ENCODE results near the gene SMC2. TPM values are rescaled to one million over a fixed set of nuclear protein-coding genes. Genes with fewer than 3 reads are reported as not detected.

The SMC2 gene
- total and polyA plus RNA-seq, 2 donors (not counting 3 experiments of a cell fraction or from before 2014, with no cell fraction given) = 5.3 to 34.1 TPM

- intact Hi-C loops (cut with micrococcal nuclease) (no loop called here), dilution Hi-C loops (cut with MboI; ENCODE audit: extremely low pct_ligation_motif_present, low sequenced_read_pairs) (no loop called here)
- BruUV-seq (replicated peaks) = no TSS peak
- no peak overlapping the region for H3K9ac ChIP-seq (replicated peaks; ENCODE audit: extremely low read depth, insufficient read depth, low read length)
- peaks cover 0 to 4% of the 10 kb centered on the region in 2 experiments for H3K27me3 ChIP-seq (ENCODE audit: control insufficient read depth in 2 of 2, insufficient read depth in 2 of 2, low read length in 2 of 2)
- no peak overlapping the region for H3K4me2 ChIP-seq (ENCODE audit: insufficient read depth, low read length)
- no peaks in the 10 kb centered on the region for H3K9me3 ChIP-seq (replicated peaks; ENCODE audit: control insufficient read depth, insufficient read depth, low read length)
- no peaks in the 10 kb centered on the region for H3K4me1 ChIP-seq (ENCODE audit: control insufficient read depth, extremely low read depth, insufficient read depth, low read length)
- POLR2A ChIA-PET = no interaction called here
- no peak for FAIRE-seq
- TF ChIP-seq FOS (IDR thresholded peaks at IDR 0.05; ENCODE audit: borderline replicate concordance, insufficient read depth, low read length) = no peak
- TF ChIP-seq EZH2 (IDR thresholded peaks at IDR 0.05; ENCODE audit: borderline replicate concordance, low read depth, low read length, severe bottlenecking) = no peak
- no peak for TF ChIP-seq POLR2AphosphoS5 (IDR thresholded peaks at IDR 0.05; ENCODE audit: insufficient read depth, low read depth, low read length)
- TF ChIP-seq MYC (IDR thresholded peaks at IDR 0.05; ENCODE audit: low read depth, low read length) = no peak
- TF ChIP-seq MAX (IDR thresholded peaks at IDR 0.05; ENCODE audit: insufficient read depth, insufficient read length) = no peak
- no peak for TF ChIP-seq CTCF (IDR thresholded peaks at IDR 0.05; ENCODE audit: extremely low read depth in 1 of 2, insufficient read depth in 1 of 2, low read depth in 1 of 2, low read length in 2 of 2)
- TF ChIP-seq JUN (IDR thresholded peaks at IDR 0.05; ENCODE audit: borderline replicate concordance, insufficient read depth, insufficient read length, low read depth) = no peak
- no peak for TF ChIP-seq GATA2 (IDR thresholded peaks at IDR 0.05; ENCODE audit: insufficient read depth, insufficient read length, low read depth, low read length)
- no peak for TF ChIP-seq POLR2A (IDR thresholded peaks at IDR 0.05; ENCODE audit: low read depth, low read length)
- H3K4me3 ChIP-seq (replicated peaks in 1 of 3; ENCODE audit: insufficient read depth in 1 of 3, low read depth in 1 of 3, low read length in 3 of 3) = no peak overlapping the region
- no peak overlapping the region for H3K27ac ChIP-seq (ENCODE audit: insufficient read depth, low read depth, low read length)
- no peak overlapping the region for H2AFZ ChIP-seq (ENCODE audit: low read depth, low read length)
- no peaks in the 10 kb centered on the region for H3K36me3 ChIP-seq (ENCODE audit: control insufficient read depth in 2 of 2, extremely low read depth in 1 of 2, insufficient read depth in 2 of 2, low read length in 2 of 2)
- H3K9me1 ChIP-seq (replicated peaks; ENCODE audit: control insufficient read depth, extremely low read depth, insufficient read depth, low read length) = no peaks in the 10 kb centered on the region
- no peaks in the 10 kb centered on the region for H4K20me1 ChIP-seq (replicated peaks; ENCODE audit: control insufficient read depth, extremely low read depth, insufficient read depth, low read length)
- CTCF ChIA-PET = no interaction called here
- H3K79me2 ChIP-seq (ENCODE audit: control insufficient read depth, insufficient read depth, low read length) = no peaks in the 10 kb centered on the region
- DNase-seq (ENCODE audit: low read depth, low spot score) = no peak
These were observed 8.6 kb upstream of the SMC2 start for GRCh38 chr9:104085525-104085924.

All from endothelial cell of umbilical vein (primary cell).